Heart right ventricle (tissue), 16 donors: ENCODE data around the gene TIMM23. TPM values are rescaled to one million over a fixed set of nuclear protein-coding genes. Genes with fewer than 3 reads are reported as not detected.
"Not testable (repeated sequence)": the region's sequence is repeated elsewhere in the genome, so short reads cannot be mapped to it uniquely, and the experiment has no call there.

Source experiments
- ATAC-seq, 8 donors: fragments of 200-7000 bp; cut with Tn5 transposase; one replicate each; pipeline ENCODE4 v1.9.1; 2020; ENCODE audit warnings: mild to moderate bottlenecking in 8 of 8, moderate library complexity in 8 of 8, moderate number of reproducible peaks in 1 of 8
- DNase-seq, 2 donors: peaks; one replicate each; pipeline ENCODE4 v3.0.0-alpha.2; 2020
- H3K27ac ChIP-seq, 10 donors: fragments of 200-600 bp; sonication (generic) in 2 of 10; one replicate each; pipeline versions ENCODE4 v1.5.0 to v1.8.0; 2020 to 2022; ENCODE audit warnings: mild to moderate bottlenecking in 3 of 10
- H3K27me3 ChIP-seq, 7 donors: fragments of 200-600 bp; one replicate each; pipeline ENCODE4 v1.8.0; 2021 to 2022; ENCODE audit warnings: mild to moderate bottlenecking in 2 of 7
- H3K36me3 ChIP-seq, 9 donors: fragments of 200-600 bp; sonication (generic) in 1 of 9; one replicate each; pipeline versions ENCODE4 v1.5.0 to v1.8.0; 2020 to 2022; ENCODE audit warnings: mild to moderate bottlenecking in 2 of 9
- H3K4me1 ChIP-seq, 9 donors: fragments of 200-600 bp; sonication (generic) in 1 of 9; one replicate each; pipeline versions ENCODE4 v1.5.0 to v1.8.0; 2020 to 2022; ENCODE audit warnings: mild to moderate bottlenecking in 4 of 9
- H3K4me3 ChIP-seq, 10 donors: fragments of 200-600 bp; sonication (generic) in 2 of 10; one replicate each; pipeline versions ENCODE4 v1.5.0 to v1.8.0; 2020 to 2022; ENCODE audit warnings: mild to moderate bottlenecking in 7 of 10, moderate library complexity in 2 of 10
- H3K9me3 ChIP-seq, 11 donors: fragments of 200-600 bp in 10 of 11; sonication (generic) in 2 of 11; one replicate each; pipeline versions ENCODE4 v1.5.0 to v1.8.0; 2013 to 2022; ENCODE audit warnings: mild to moderate bottlenecking in 2 of 11, control low read depth in 1 of 11, moderate library complexity in 1 of 11
- CTCF ChIP-seq, 9 donors: fragments of 200-600 bp; sonication (generic) in 2 of 9; IDR thresholded peaks; one replicate each; pipeline versions ENCODE4 v1.5.0 to v1.8.0; 2021 to 2022; ENCODE audit warnings: antibody characterized with exemption in 9 of 9, mild to moderate bottlenecking in 5 of 9, moderate library complexity in 1 of 9
- WGBS, 2 donors: extraction: QIAGEN DNeasy Blood & Tissue Kit; methylation state at CpG; one replicate each; pipeline ENCODE4 v1.1.7; 2013; ENCODE audit warnings: inconsistent platforms in 1 of 2; 5-methylcytosine and 5-hydroxymethylcytosine counted together
- intact Hi-C, 10 donors: fragments of 100-400 bp; cut with DNase I; formaldehyde crosslinking; loops; one replicate each; pipeline versions ENCODE4 v1.11.1 to v1.14.2; 2022
- polyA plus RNA-seq, 2 donors: library from polyadenylated mRNA; stranded (reverse); fragments of 200-250 nt; gene quantifications; one replicate each; pipeline ENCODE4 v1.2.3, GENCODE V29; 2013
- total RNA-seq, 10 donors: library from RNA; stranded (reverse); fragmentation: NEBNext Ultra II Directional in 3 of 10; extraction: Animal tissue kit (Norgen Biotek cat#: 25700) in 3 of 10; gene quantifications; one replicate each; pipeline versions ENCODE4 v1.2.1 to v1.2.4, GENCODE V29; 2021 to 2023
- donor health status: Arrhythmogenic right ventricular cardiomyopathy.
- donor health status: ischemic (EF 13 %, LVEDD 7.1; RV severe dilation, severe dysfunction).
- donor health status: healthy with polysubstance abuse.
- donor health status: DM: no; HTN: yes; CAD: no.
- donor health status: DM: no; HTN: no; CAD: no.
- donor health status: ischemic (EF 25% LVEDD 6.9; RV normal size, moderate dysfunction).
- donor health status: ischemic (EF 25% LVEDD 5.7; RV mildly dilated, moderate dysfunction).
- donor health status: healthy.
- donor health status: DM: yes; HTN: yes; CAD: no.
- donor health status: Ischemic cardiomyopathy.
- donor health status: ischemic (EF 35%, LVEDD 5.7; RV mildly dilated, moderate dysfunction).
- donor health status: nonischemic (EF 11% LVEDD 7.7; RV severe dilation, severe dysfunction).
- donor health status: DM: yes; HTN: yes; CAD: no.
- donor health status: PGD.
- donor health status: ischemic (EF 29% LVEDD 5.4; RV normal size, mild dysfunction).
- donor health status: nonischemic (EF 23%, LVEDD 6.1; RV moderate dilation, normal function).

The TIMM23 gene
- total and polyA plus RNA-seq, 12 donors: 73.5 to 113 (median 84.2) TPM

- Histone ChIP-seq H3K36me3 (peaks cover 0 to 16% (median 0%) of the 10 kb centered on the region in 9 donors), H3K4me1 (peaks cover 7 to 31% (median 19%) of the 10 kb centered on the region in 9 donors), H3K4me3 (peak overlapping the region; percentile 69 to 96 (median 91)), H3K27ac (peak overlapping the region in 9 of 10 donors; percentile 47 to 88 (median 82))
- ATAC-seq: peak in 7 of 8 donors; percentile 10 to 65 (median 39)
- 0 to 1% methylated on average over 9 to 25 of the region's 25 CpGs for WGBS, 2 donors
- H3K9me3 ChIP-seq, H3K27me3 ChIP-seq, DNase-seq: not testable (repeated sequence)
- intact Hi-C loops: loop anchor here in 2 of 10 donors (10.0 kb wide), 1 partner anchor 53 kb away; no protein-coding TSS in a partner anchor
- peak in 1 of 9 donors; percentile 12 for TF ChIP-seq CTCF (IDR thresholded peaks at IDR 0.05)
Observed at GRCh38 chr10:45971742-45972105, 565 bp upstream of the TIMM23 start.

- DNase-seq, H3K27me3 ChIP-seq, H3K9me3 ChIP-seq: not testable (repeated sequence)
- WGBS, 2 donors: 0 to 2% methylated on average over 10 of the region's 10 CpGs
- intact Hi-C loops: loop anchor here in 2 of 10 donors (10.0 kb wide), 1 partner anchor 52 kb away; no protein-coding TSS in a partner anchor
- peaks cover 7 to 31% (median 19%) of the 10 kb centered on the region in 9 donors for H3K4me1 ChIP-seq
- H3K4me3 ChIP-seq: peak overlapping the region; percentile 69 to 96 (median 91)
- ATAC-seq: peak in 2 of 8 donors; percentile 2 to 27
- peaks cover 0 to 23% (median 0%) of the 10 kb centered on the region in 9 donors for H3K36me3 ChIP-seq
- H3K27ac ChIP-seq: peak overlapping the region in 9 of 10 donors; percentile 47 to 88 (median 82)
Observed at GRCh38 chr10:45972813-45973169, 502 bp downstream of the TIMM23 start.

- WGBS, 2 donors: 55 to 66% methylated on average over 3 of the region's 3 CpGs
- not testable (repeated sequence) for H3K4me3 ChIP-seq, ATAC-seq, DNase-seq, H3K27me3 ChIP-seq, H3K9me3 ChIP-seq, H3K27ac ChIP-seq
- intact Hi-C loops: loop anchor here in 2 of 10 donors (10.0 kb wide), 1 partner anchor 51 kb away; no protein-coding TSS in a partner anchor
- peaks cover 0 to 35% (median 0%) of the 10 kb centered on the region in 9 donors for H3K36me3 ChIP-seq
- peaks cover 7 to 35% (median 19%) of the 10 kb centered on the region in 9 donors for H3K4me1 ChIP-seq
Observed at GRCh38 chr10:45974041-45974440, 1.8 kb downstream of the TIMM23 start.

- not testable (repeated sequence) for H3K27me3 ChIP-seq, H3K9me3 ChIP-seq, H3K4me3 ChIP-seq, DNase-seq, H3K27ac ChIP-seq
- H3K4me1 ChIP-seq: peaks cover 0 to 15% (median 8%) of the 10 kb centered on the region in 9 donors
- 80 to 92% methylated on average over 1 of the region's 2 CpGs for WGBS, 2 donors
- peaks cover 0 to 57% (median 10%) of the 10 kb centered on the region in 9 donors for H3K36me3 ChIP-seq
- intact Hi-C loops: loop anchor here in 3 of 10 donors (5.0 to 10.0 kb wide), 2 partner anchors 44 to 46 kb away; no protein-coding TSS in a partner anchor
- ATAC-seq: peak in 2 of 8 donors; percentile 41 to 55
Observed at GRCh38 chr10:45978554-45978953, 6.3 kb downstream of the TIMM23 start.

- H3K27ac ChIP-seq, intact Hi-C loops, H3K27me3 ChIP-seq, H3K4me3 ChIP-seq, ATAC-seq, H3K4me1 ChIP-seq, DNase-seq, H3K9me3 ChIP-seq: not testable (repeated sequence)
- WGBS, 2 donors: 45 to 56% methylated on average over 1 of the region's 1 CpG
- H3K36me3 ChIP-seq: peaks cover 0 to 69% (median 17%) of the 10 kb centered on the region in 9 donors
Observed at GRCh38 chr10:45981367-45981766, 9.1 kb downstream of the TIMM23 start.

GRCh38 chr10:45983538-45984186 lies 11.4 kb downstream of the TIMM23 start:
- H3K27ac ChIP-seq, H3K9me3 ChIP-seq, intact Hi-C loops, H3K4me1 ChIP-seq, H3K27me3 ChIP-seq, H3K4me3 ChIP-seq: not testable (repeated sequence)
- peak in 1 of 2 donors; percentile 48 for DNase-seq
- H3K36me3 ChIP-seq: peaks cover 0 to 72% (median 18%) of the 10 kb centered on the region in 9 donors
- peak in 5 of 8 donors; percentile 52 to 77 (median 68) for ATAC-seq
- TF ChIP-seq CTCF (IDR thresholded peaks at IDR 0.05): peak in 7 of 9 donors; percentile 23 to 52 (median 46)
- WGBS, 2 donors: 61 to 77% methylated on average over 4 to 5 of the region's 6 CpGs

GRCh38 chr10:45984473-45984872 lies 12.2 kb downstream of the TIMM23 start:
- H3K4me1 ChIP-seq, H3K9me3 ChIP-seq, DNase-seq, H3K27me3 ChIP-seq, H3K27ac ChIP-seq, H3K4me3 ChIP-seq, ATAC-seq, intact Hi-C loops: not testable (repeated sequence)
- WGBS, 2 donors: 77 to 87% methylated on average over 2 of the region's 2 CpGs
- peaks cover 0 to 74% (median 24%) of the 10 kb centered on the region in 9 donors for H3K36me3 ChIP-seq

GRCh38 chr10:45985590-45985989 lies 13.3 kb downstream of the TIMM23 start:
- H3K4me1 ChIP-seq, intact Hi-C loops, H3K27ac ChIP-seq, H3K9me3 ChIP-seq, H3K4me3 ChIP-seq, ATAC-seq, H3K27me3 ChIP-seq, DNase-seq: not testable (repeated sequence)
- H3K36me3 ChIP-seq: peaks cover 0 to 80% (median 24%) of the 10 kb centered on the region in 9 donors
- WGBS, 2 donors: 77 to 86% methylated on average over 3 of the region's 3 CpGs
